ENCODE results near the gene SCGB1C2.
"Not testable (repeated sequence)": the region's sequence is repeated elsewhere in the genome, so short reads cannot be mapped to it uniquely, and the experiment has no call there.

SCGB1C2 gene

DNA sequence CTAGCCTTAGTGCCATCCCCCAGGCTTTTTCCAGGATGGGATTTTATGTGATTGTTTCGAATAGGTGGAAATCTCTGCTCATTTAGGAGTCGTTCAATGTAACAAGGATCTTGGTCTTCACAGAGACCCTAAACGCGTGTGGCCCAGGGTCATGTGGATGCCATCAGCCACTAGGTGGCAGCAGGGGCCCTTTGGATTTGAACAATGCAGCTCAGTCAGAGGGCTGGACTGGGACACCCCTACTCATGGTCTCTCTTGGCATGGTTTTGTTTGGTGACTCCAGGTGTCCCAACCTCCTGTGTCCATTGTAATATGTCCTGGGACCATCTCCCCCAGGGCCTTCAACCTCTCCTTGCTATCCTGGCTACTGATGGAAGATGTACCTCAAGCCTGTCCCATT is 838 bp upstream of the SCGB1C2 start:
- not testable (repeated sequence) for H3K4me2 ChIP-seq (ENCODE audit: low read depth, low read length, poor library complexity, severe bottlenecking); H3K36me3 ChIP-seq (ENCODE audit: insufficient read depth, low read length); H4K20me1 ChIP-seq (ENCODE audit: insufficient read depth, low read length, poor library complexity, severe bottlenecking); H3K27me3 ChIP-seq (ENCODE audit: insufficient read depth, low read length, poor library complexity, severe bottlenecking); H2AFZ ChIP-seq (ENCODE audit: low read length); H3F3A ChIP-seq (ENCODE audit: low read depth); H3K9me3 ChIP-seq (ENCODE audit: insufficient read depth, low read depth, low read length); H3K4me1 ChIP-seq (ENCODE audit: insufficient read depth, low read length, poor library complexity, severe bottlenecking); H3K79me2 ChIP-seq (ENCODE audit: insufficient read depth, low read length); H3K9me2 ChIP-seq (replicated peaks; ENCODE audit: low read depth, low read length); H3K9ac ChIP-seq (ENCODE audit: low read depth, low read length, poor library complexity, severe bottlenecking); H3K4me3 ChIP-seq (ENCODE audit: low read length, poor library complexity, severe bottlenecking)
- TF ChIP-seq, protein P1, sequence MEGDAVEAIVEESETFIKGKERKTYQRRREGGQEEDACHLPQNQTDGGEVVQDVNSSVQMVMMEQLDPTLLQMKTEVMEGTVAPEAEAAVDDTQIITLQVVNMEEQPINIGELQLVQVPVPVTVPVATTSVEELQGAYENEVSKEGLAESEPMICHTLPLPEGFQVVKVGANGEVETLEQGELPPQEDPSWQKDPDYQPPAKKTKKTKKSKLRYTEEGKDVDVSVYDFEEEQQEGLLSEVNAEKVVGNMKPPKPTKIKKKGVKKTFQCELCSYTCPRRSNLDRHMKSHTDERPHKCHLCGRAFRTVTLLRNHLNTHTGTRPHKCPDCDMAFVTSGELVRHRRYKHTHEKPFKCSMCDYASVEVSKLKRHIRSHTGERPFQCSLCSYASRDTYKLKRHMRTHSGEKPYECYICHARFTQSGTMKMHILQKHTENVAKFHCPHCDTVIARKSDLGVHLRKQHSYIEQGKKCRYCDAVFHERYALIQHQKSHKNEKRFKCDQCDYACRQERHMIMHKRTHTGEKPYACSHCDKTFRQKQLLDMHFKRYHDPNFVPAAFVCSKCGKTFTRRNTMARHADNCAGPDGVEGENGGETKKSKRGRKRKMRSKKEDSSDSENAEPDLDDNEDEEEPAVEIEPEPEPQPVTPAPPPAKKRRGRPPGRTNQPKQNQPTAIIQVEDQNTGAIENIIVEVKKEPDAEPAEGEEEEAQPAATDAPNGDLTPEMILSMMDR (conservative IDR thresholded peaks at IDR 0.05; ENCODE audit: low read length): peak; percentile 20; the same call in 1 of the 2 replicates

DNA sequence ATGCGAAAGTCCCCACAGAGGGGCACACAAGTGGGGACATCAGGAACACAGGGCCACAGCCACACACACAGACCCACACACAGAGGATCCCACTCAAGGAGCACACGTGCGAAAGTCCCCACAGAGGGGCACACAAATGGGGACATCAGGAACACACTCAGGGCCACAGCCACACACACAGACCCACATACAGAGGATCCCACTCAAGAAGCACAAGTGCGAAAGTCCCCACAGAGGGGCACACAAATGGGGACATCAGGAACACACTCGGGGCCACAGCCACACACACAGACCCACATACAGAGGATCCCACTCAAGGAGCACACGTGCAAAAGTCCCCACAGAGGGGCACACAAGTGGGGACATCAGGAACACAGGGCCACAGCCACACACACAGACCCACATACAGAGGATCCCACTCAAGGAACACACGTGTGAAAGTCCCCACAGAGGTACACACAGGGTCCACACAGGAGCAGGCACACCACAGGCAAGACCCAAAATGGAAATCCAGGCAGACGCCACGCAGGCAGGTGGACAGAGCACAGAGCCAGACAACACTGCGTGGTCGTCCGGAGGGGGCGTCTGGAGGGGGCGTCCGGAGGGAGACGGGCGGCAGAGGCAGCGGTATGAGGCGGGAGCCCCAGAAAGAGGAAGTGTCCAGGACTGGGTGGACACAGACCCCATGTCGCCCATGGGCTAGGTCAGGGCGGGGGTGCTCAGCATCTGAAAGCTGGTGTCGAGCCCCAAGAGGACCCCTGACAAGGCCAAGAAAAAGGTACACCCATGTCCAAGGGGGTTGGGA is 2.2 kb downstream of the SCGB1C2 start:
- not testable (repeated sequence) for H3F3A ChIP-seq (ENCODE audit: low read depth); H3K9ac ChIP-seq (ENCODE audit: low read depth, low read length, poor library complexity, severe bottlenecking); H3K4me2 ChIP-seq (ENCODE audit: low read depth, low read length, poor library complexity, severe bottlenecking); H3K9me3 ChIP-seq (ENCODE audit: insufficient read depth, low read depth, low read length); H3K36me3 ChIP-seq (ENCODE audit: insufficient read depth, low read length); H3K9me2 ChIP-seq (replicated peaks; ENCODE audit: low read depth, low read length); H3K4me3 ChIP-seq (ENCODE audit: low read length, poor library complexity, severe bottlenecking); H3K79me2 ChIP-seq (ENCODE audit: insufficient read depth, low read length); H3K27me3 ChIP-seq (ENCODE audit: insufficient read depth, low read length, poor library complexity, severe bottlenecking); H3K4me1 ChIP-seq (ENCODE audit: insufficient read depth, low read length, poor library complexity, severe bottlenecking); H2AFZ ChIP-seq (ENCODE audit: low read length); H4K20me1 ChIP-seq (ENCODE audit: insufficient read depth, low read length, poor library complexity, severe bottlenecking)

DNA sequence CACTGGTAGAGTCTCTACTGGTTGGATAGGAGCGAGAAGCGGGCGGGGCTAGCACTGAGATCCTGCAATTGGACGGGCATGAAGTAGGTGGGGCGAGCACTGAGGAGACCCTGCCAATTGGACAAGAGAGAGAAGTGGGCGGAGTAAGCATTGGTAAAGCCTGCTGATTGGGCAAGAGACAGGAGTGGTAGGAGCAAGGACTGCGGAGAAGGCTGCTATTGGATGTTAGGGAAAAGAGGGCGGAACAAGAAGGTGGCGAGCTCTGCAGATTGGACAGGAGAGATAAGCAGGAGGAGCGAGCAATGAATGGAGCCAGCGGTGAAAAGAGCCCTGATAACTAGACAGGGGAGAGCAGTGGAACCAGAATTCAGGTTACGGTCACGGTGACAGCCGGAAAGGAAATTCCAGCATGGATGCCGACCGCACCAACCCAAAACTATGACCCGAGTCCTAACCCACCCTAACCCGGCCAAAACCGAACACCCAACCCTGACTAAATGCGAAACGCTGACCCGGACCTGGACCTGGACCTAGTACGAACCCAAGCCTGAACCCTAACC is 4.8 kb downstream of the SCGB1C2 start:
- H3F3A ChIP-seq (ENCODE audit: low read depth): no peaks in the 10 kb centered on the region
- no peaks in the 10 kb centered on the region for H3K79me2 ChIP-seq (ENCODE audit: insufficient read depth, low read length)
- no peaks in the 10 kb centered on the region for H4K20me1 ChIP-seq (ENCODE audit: insufficient read depth, low read length, poor library complexity, severe bottlenecking)
- no peaks in the 10 kb centered on the region for H3K36me3 ChIP-seq (ENCODE audit: insufficient read depth, low read length)
- no peaks in the 10 kb centered on the region for H3K4me1 ChIP-seq (ENCODE audit: insufficient read depth, low read length, poor library complexity, severe bottlenecking)
- H3K27me3 ChIP-seq (ENCODE audit: insufficient read depth, low read length, poor library complexity, severe bottlenecking): no peaks in the 10 kb centered on the region
- no peak overlapping the region for H3K4me2 ChIP-seq (ENCODE audit: low read depth, low read length, poor library complexity, severe bottlenecking)
- H2AFZ ChIP-seq (ENCODE audit: low read length): no peak overlapping the region
- H3K9me3 ChIP-seq (ENCODE audit: insufficient read depth, low read depth, low read length): no peaks in the 10 kb centered on the region
- TF ChIP-seq EZH2phosphoT487 (IDR thresholded peaks at IDR 0.05; ENCODE audit: borderline replicate concordance): no peak
- TF ChIP-seq, protein P1 (conservative IDR thresholded peaks at IDR 0.05; ENCODE audit: low read length): no peak
- no peak overlapping the region for H3K9ac ChIP-seq (ENCODE audit: low read depth, low read length, poor library complexity, severe bottlenecking)
- H3K4me3 ChIP-seq (ENCODE audit: low read length, poor library complexity, severe bottlenecking): no peak overlapping the region
- no peaks in the 10 kb centered on the region for H3K9me2 ChIP-seq (replicated peaks; ENCODE audit: low read depth, low read length)

Data from Loucy (cell line).